Body of pancreas (tissue), 4 donors: ENCODE results near the gene CAV1.

Source experiments
- CTCF ChIP-seq, 7 experiments: fragments of 450-650 bp in 4 of 7; fragments of 200-600 bp in 3 of 7; sonication (generic) in 3 of 7; IDR thresholded peaks; one replicate each; pipeline ENCODE4 v1.5.1; 2016 to 2019; ENCODE audit warnings: antibody characterized with exemption in 7 of 7
- POLR2A ChIP-seq, 3 donors: fragments of 450-650 bp; IDR thresholded peaks; one replicate each; pipeline ENCODE4 v1.6.1; 2016; ENCODE audit warnings: antibody characterized with exemption in 3 of 3, mild to moderate bottlenecking in 2 of 3

DNA sequence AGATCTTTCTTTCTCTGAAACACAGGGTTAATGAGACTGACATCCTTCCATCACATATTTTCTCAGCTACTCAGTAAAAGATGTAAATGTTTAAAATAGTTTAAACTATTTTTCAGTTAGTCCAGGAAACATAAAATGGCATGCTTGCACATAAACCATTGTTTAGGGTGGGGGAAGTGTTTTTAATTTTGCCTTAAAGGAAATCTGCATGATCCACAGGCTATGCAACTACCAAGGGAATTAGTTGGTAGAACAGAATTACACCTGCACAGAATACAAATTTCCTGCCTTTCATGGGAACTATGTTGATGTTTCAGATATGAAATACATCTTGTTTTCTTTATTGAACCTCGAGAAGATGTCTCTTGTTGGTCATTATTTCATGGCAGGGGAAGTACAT lies 10.6 kb downstream of the CAV1 start:
- TF ChIP-seq CTCF (IDR thresholded peaks at IDR 0.05), result no peak
- no peak for TF ChIP-seq POLR2A (IDR thresholded peaks at IDR 0.05)
